ENCODE measurements around the gene F8.

The F8 gene

GRCh38 chrX:155022585-155022984, at the start of gene F8:
TSS of gene F8 (minus strand) at chrX:155022723. CDS start at chrX:155022552, 171 bp downstream.
- Histone ChIP-seq H3K27ac (ENCODE audit: low read depth, low read length, poor library complexity, severe bottlenecking) (no peak within 1 kb of the TSS), H3K4me1 (ENCODE audit: insufficient read depth, low read length, severe bottlenecking) (peaks cover 7% of the 10 kb centered on the region), H4K20me1 (ENCODE audit: insufficient read depth, low read length) (no peaks in the 10 kb centered on the region), H3K4me2 (ENCODE audit: low read length) (no peak within 1 kb of the TSS), H3F3A (ENCODE audit: insufficient read depth, low read length) (no peaks in the 10 kb centered on the region), H3K36me3 (ENCODE audit: insufficient read depth, low read length) (no peaks in the 10 kb centered on the region), H3K9me2 (ENCODE audit: low read depth, low read length) (no peaks in the 10 kb centered on the region), H3K27me3 (ENCODE audit: insufficient read depth, low read length) (no peaks in the 10 kb centered on the region), H2AFZ (ENCODE audit: low read length) (no peak within 1 kb of the TSS), H3K79me2 (ENCODE audit: insufficient read depth, low read length) (no peaks in the 10 kb centered on the region), H3K4me3 (ENCODE audit: low read depth, low read length, poor library complexity, severe bottlenecking) (no peak within 1 kb of the TSS), H3K9ac (ENCODE audit: low read length) (no peak within 1 kb of the TSS), H3K9me3 (ENCODE audit: low read length) (no peaks in the 10 kb centered on the region)
- TF ChIP-seq EZH2 (IDR thresholded peaks at IDR 0.05; ENCODE audit: borderline replicate concordance, low read length): no peak
- TF ChIP-seq, protein P1, sequence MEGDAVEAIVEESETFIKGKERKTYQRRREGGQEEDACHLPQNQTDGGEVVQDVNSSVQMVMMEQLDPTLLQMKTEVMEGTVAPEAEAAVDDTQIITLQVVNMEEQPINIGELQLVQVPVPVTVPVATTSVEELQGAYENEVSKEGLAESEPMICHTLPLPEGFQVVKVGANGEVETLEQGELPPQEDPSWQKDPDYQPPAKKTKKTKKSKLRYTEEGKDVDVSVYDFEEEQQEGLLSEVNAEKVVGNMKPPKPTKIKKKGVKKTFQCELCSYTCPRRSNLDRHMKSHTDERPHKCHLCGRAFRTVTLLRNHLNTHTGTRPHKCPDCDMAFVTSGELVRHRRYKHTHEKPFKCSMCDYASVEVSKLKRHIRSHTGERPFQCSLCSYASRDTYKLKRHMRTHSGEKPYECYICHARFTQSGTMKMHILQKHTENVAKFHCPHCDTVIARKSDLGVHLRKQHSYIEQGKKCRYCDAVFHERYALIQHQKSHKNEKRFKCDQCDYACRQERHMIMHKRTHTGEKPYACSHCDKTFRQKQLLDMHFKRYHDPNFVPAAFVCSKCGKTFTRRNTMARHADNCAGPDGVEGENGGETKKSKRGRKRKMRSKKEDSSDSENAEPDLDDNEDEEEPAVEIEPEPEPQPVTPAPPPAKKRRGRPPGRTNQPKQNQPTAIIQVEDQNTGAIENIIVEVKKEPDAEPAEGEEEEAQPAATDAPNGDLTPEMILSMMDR (IDR thresholded peaks at IDR 0.05; ENCODE audit: low read length): no peak

DNA sequence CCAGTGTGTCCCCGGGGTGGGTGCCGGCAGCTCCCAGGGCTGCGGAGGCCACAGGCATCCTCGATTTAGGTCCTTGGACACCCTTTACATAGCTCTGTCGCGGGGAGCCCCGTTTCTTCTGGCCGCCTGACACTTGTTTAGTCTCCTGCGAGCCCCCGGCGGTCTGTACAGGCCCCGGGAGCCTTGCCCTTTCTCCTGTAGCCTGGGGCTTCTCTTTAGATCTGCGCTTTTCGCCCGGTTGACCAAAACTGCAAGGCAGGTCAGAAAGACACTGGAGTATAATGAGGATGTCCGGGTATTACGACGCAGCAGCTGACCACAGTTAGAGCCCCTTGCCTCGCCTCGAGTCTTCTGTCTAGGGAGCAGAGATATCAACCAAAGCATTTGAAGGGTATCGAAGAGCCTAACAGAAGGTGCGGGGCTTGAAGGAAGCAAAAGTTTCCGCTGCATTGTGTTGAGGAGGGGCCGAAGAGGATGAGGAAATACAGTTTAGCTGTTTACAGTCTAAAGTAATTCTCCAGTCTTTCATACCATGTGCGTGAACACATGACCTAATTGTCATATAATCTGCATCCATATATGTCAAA, 49.3 kb upstream of the F8 start:
- no peaks in the 10 kb centered on the region for H3K27me3 ChIP-seq (ENCODE audit: insufficient read depth, low read length)
- H3K4me3 ChIP-seq (ENCODE audit: low read depth, low read length, poor library complexity, severe bottlenecking): peak overlapping the region; percentile 99
- H3K27ac ChIP-seq (ENCODE audit: low read depth, low read length, poor library complexity, severe bottlenecking): peak overlapping the region; percentile 78
- H3K9me2 ChIP-seq (ENCODE audit: low read depth, low read length): no peaks in the 10 kb centered on the region
- H3K9ac ChIP-seq (ENCODE audit: low read length): peak overlapping the region; percentile 100
- peaks cover 9% of the 10 kb centered on the region for H3K36me3 ChIP-seq (ENCODE audit: insufficient read depth, low read length)
- no peaks in the 10 kb centered on the region for H3F3A ChIP-seq (ENCODE audit: insufficient read depth, low read length)
- TF ChIP-seq, protein P1 (IDR thresholded peaks at IDR 0.05; ENCODE audit: low read length): no peak
- TF ChIP-seq EZH2 (IDR thresholded peaks at IDR 0.05; ENCODE audit: borderline replicate concordance, low read length): no peak
- no peaks in the 10 kb centered on the region for H4K20me1 ChIP-seq (ENCODE audit: insufficient read depth, low read length)
- no peaks in the 10 kb centered on the region for H3K9me3 ChIP-seq (ENCODE audit: low read length)
- H2AFZ ChIP-seq (ENCODE audit: low read length): no peak overlapping the region
- H3K4me1 ChIP-seq (ENCODE audit: insufficient read depth, low read length, severe bottlenecking): peaks cover 41% of the 10 kb centered on the region
- peaks cover 32% of the 10 kb centered on the region for H3K79me2 ChIP-seq (ENCODE audit: insufficient read depth, low read length)
- H3K4me2 ChIP-seq (ENCODE audit: low read length): peak overlapping the region; percentile 88

DNA sequence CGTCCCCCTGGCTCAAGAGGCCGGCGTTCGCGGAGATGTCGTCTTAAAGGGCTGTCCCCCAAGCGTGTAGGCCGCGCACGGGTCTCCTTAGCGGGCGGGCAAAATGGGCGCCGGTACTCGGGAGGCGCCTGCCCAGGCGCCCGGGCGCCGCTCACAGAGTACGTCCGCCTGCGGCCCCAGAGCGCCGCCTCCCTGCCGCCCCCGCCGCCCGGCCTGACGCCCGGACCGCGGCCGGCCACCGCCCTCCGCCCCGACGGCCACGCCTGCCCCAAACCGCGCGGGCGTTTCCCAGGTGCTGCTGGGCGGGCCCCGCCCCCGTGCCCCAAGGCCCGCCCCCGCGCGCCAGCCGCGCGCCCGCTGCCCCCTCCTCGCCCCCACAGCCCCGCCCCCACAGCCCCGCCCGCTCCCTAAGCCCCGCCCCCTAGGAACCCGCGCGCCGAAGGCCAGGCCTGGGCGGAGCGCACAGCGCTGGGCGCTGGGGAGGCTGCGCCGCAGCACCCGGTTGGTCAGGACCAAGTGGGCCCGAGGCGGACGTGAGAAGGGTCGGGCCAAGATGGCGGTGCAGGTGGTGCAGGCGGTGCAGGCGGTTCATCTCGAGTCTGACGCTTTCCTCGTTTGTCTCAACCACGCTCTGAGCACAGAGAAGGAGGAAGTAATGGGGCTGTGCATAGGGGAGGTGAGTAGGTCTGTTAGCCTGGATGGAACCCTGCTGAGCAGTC, 48.6 kb upstream of the F8 start, which contains the start of the genes BRCC3, CMC4 and MTCP1:
BRCC3 (plus strand) TSS at position 534 of the 719 bp plus-strand sequence; CDS start at position 554, 20 bp downstream.
CMC4 (minus strand) TSS at position 162 of the 719 bp plus-strand sequence. CDS start 7,113 bp downstream, outside the sequence.
MTCP1 (minus strand) TSS at position 162 of the 719 bp plus-strand sequence. CDS start 5,126 bp downstream, outside the sequence.
- Histone ChIP-seq H3K79me2 (ENCODE audit: insufficient read depth, low read length) (peaks cover 32% of the 10 kb centered on the region), H3F3A (ENCODE audit: insufficient read depth, low read length) (no peaks in the 10 kb centered on the region), H3K4me1 (ENCODE audit: insufficient read depth, low read length, severe bottlenecking) (peaks cover 41% of the 10 kb centered on the region), H3K27ac (ENCODE audit: low read depth, low read length, poor library complexity, severe bottlenecking) (peak within 1 kb of the TSS; percentile 78), H2AFZ (ENCODE audit: low read length) (no peak within 1 kb of the TSS), H3K4me2 (ENCODE audit: low read length) (peak within 1 kb of the TSS; percentile 92), H3K9ac (ENCODE audit: low read length) (peak within 1 kb of the TSS; percentile 100), H4K20me1 (ENCODE audit: insufficient read depth, low read length) (no peaks in the 10 kb centered on the region), H3K4me3 (ENCODE audit: low read depth, low read length, poor library complexity, severe bottlenecking) (peak within 1 kb of the TSS; percentile 99), H3K27me3 (ENCODE audit: insufficient read depth, low read length) (no peaks in the 10 kb centered on the region), H3K9me2 (ENCODE audit: low read depth, low read length) (no peaks in the 10 kb centered on the region), H3K36me3 (ENCODE audit: insufficient read depth, low read length) (peaks cover 6% of the 10 kb centered on the region; the same call in 1 of the 2 replicates), H3K9me3 (ENCODE audit: low read length) (no peaks in the 10 kb centered on the region)
- TF ChIP-seq EZH2 (IDR thresholded peaks at IDR 0.05; ENCODE audit: borderline replicate concordance, low read length): no peak
- TF ChIP-seq, protein P1 (IDR thresholded peaks at IDR 0.05; ENCODE audit: low read length): no peak
